Ishikawa (cell line): Measurements from ENCODE around the gene IGLL5.

Source experiments
- EP300 ChIP-seq: IDR thresholded peaks from 2 replicates; pipeline ENCODE4 v1.6.1; 2012; ENCODE audit warnings: borderline replicate concordance
- MAX ChIP-seq: IDR thresholded peaks from 2 replicates; pipeline ENCODE4 v1.6.1; 2012
- RAD21 ChIP-seq: IDR thresholded peaks from 2 replicates; pipeline ENCODE4 v1.6.1; 2012; ENCODE audit warnings: low read depth
- YY1 ChIP-seq: IDR thresholded peaks from 2 replicates; pipeline ENCODE4 v1.6.1; 2012; ENCODE audit warnings: low read depth

- TF ChIP-seq RAD21: peak; percentile 85
- no peak for TF ChIP-seq EP300
- no peak for TF ChIP-seq MAX
- no peak for TF ChIP-seq YY1
Measured at GRCh38 chr22:22884010-22884887, 3.4 kb upstream of the IGLL5 start.
